ENCODE measurements around the gene RGMA.
A peak's percentile ranks its signal among the peaks of the same experiment; 100 is the strongest.
"Not testable (repeated sequence)": the region's sequence is repeated elsewhere in the genome, so short reads cannot be mapped to it uniquely, and the experiment has no call there.

The RGMA gene

GRCh38 chr15:93049233-93049632 is 39.8 kb downstream of the RGMA start:
- no peak for FAIRE-seq
- DNase-seq (ENCODE audit: low spot score): no peak

GRCh38 chr15:93048759-93049161 is 40.3 kb downstream of the RGMA start:
- FAIRE-seq: no peak
- no peak for DNase-seq (ENCODE audit: low spot score)

GRCh38 chr15:93048426-93048721 is 40.6 kb downstream of the RGMA start:
- no peak for FAIRE-seq
- no peak for DNase-seq (ENCODE audit: low spot score)

- no peak for DNase-seq (ENCODE audit: low spot score)
These were observed 41.2 kb downstream of the RGMA start for GRCh38 chr15:93047621-93048425.

GRCh38 chr15:93046721-93047120 is 42.3 kb downstream of the RGMA start:
- DNase-seq (ENCODE audit: low spot score) (no peak), FAIRE-seq (no peak)

More at GRCh38 chr15:93047621-93048425, 41.2 kb downstream of the RGMA start:
- FAIRE-seq: no peak

GRCh38 chr15:93046120-93046519 is 42.9 kb downstream of the RGMA start:
- no peak for DNase-seq (ENCODE audit: low spot score)

GRCh38 chr15:93045191-93045785 is 43.7 kb downstream of the RGMA start:
- DNase-seq (ENCODE audit: low spot score): no peak
- no peak for FAIRE-seq

More at GRCh38 chr15:93046120-93046519, 42.9 kb downstream of the RGMA start:
- no peak for FAIRE-seq

- DNase-seq (ENCODE audit: low spot score) (no peak), FAIRE-seq (no peak)
These were observed 44.5 kb downstream of the RGMA start for GRCh38 chr15:93044301-93045190.

GRCh38 chr15:93043621-93044300 is 45.2 kb downstream of the RGMA start:
- FAIRE-seq (no peak), DNase-seq (ENCODE audit: low spot score) (no peak)

GRCh38 chr15:93042691-93043378 is 46.2 kb downstream of the RGMA start:
- peak; percentile 74 for FAIRE-seq

GRCh38 chr15:93042211-93042610 is 46.8 kb downstream of the RGMA start:
- no peak for DNase-seq (ENCODE audit: low spot score)
- no peak for FAIRE-seq

More at GRCh38 chr15:93042691-93043378, 46.2 kb downstream of the RGMA start:
- no peak for DNase-seq (ENCODE audit: low spot score)

GRCh38 chr15:93041159-93041547 is 47.9 kb downstream of the RGMA start:
- no peak for DNase-seq (ENCODE audit: low spot score)
- no peak for FAIRE-seq

GRCh38 chr15:93040288-93041158 is 48.5 kb downstream of the RGMA start:
- DNase-seq (ENCODE audit: low spot score): no peak
- FAIRE-seq: no peak

- not testable (repeated sequence) for FAIRE-seq
These were observed 49.3 kb downstream of the RGMA start for GRCh38 chr15:93039562-93040287.

GRCh38 chr15:93037820-93038705 is 50.9 kb downstream of the RGMA start:
- FAIRE-seq (no peak), DNase-seq (ENCODE audit: low spot score) (no peak)

More at GRCh38 chr15:93039562-93040287, 49.3 kb downstream of the RGMA start:
- DNase-seq (ENCODE audit: low spot score): not testable (repeated sequence)

- DNase-seq (ENCODE audit: low spot score) (peak; percentile 48), FAIRE-seq (peak; percentile 32)
These were observed 51.8 kb downstream of the RGMA start for GRCh38 chr15:93036951-93037819.

All from urothelium cell line (cell line).